GM21390 (cell line): ENCODE measurements around the gene RAD51D.
"Not testable (repeated sequence)": the region's sequence is repeated elsewhere in the genome, so short reads cannot be mapped to it uniquely, and the experiment has no call there.

Source experiments
- ATAC-seq: cut with Tn5 transposase; IDR thresholded peaks from one replicate; pipeline ENCODE4 v1.9.1; 2021; ENCODE audit not compliant: unreplicated experiment

Gene RAD51D

GRCh38 chr17:35094902-35095301 lies 24.8 kb downstream of the RAD51D start:
- no peak for ATAC-seq

GRCh38 chr17:35090707-35091106 lies 29.0 kb downstream of the RAD51D start:
- not testable (repeated sequence) for ATAC-seq

DNA sequence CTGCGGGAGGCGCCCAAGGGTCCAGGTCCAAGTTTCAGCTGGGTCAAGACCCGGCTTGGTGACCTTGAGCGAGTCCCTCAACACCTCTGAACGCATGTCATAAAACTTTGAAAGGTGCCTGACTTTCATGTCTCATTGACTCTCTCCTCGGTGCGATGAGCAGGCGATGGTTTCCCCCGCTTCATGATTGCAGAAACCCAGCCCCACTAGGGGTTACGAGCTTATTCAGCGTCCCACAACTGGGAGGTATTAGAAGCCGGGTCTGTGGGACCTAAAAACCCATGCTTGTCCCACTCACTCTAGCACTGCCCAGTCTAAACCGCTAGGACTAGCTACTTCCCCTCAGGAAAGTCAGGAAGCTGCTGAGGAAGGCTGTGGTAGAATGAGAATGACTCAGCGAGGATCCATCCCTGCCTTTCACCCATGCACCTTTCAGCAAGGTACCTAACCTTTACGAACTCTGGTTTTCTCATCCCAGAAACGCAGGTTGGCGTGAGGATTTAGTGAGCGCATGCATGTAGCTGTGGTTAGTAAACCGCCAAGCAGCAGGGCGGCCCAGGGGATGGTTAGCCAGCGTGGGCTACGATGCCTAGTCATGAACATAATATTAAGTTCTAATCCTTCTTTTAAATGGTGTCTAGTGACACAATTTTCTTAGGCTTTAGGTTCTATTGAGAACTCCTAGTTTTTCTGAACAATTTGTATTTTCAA lies 29.9 kb downstream of the RAD51D start:
- peak; percentile 23 for ATAC-seq

- peak; percentile 65 for ATAC-seq
These were observed 30.6 kb downstream of the RAD51D start for GRCh38 chr17:35088881-35089585.

DNA sequence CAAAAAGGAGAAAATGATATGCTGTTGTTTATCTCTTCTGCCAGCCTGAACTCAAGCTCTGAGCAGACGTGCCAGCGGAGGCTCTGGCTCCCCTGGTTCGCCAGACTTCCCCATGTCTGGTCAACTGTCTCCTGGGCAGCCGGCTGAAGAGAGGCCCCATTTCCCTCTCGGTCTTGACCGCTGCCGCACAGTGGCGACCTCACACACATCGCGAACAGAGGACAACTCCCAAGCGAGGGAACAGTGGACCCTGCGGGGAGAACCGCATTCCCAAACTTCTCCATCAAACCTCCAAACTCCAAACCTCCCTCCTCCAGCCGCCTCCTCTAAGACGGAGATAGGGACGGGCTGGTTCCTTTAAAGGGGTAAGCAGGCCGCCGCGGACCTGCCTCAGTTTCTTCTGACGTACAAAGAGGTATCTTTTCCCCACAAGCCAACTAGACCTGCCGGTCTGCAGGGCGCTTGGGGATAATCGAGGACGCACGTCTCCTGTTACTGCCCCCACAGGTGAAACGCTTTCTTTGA lies 31.2 kb downstream of the RAD51D start:
- no peak for ATAC-seq

DNA sequence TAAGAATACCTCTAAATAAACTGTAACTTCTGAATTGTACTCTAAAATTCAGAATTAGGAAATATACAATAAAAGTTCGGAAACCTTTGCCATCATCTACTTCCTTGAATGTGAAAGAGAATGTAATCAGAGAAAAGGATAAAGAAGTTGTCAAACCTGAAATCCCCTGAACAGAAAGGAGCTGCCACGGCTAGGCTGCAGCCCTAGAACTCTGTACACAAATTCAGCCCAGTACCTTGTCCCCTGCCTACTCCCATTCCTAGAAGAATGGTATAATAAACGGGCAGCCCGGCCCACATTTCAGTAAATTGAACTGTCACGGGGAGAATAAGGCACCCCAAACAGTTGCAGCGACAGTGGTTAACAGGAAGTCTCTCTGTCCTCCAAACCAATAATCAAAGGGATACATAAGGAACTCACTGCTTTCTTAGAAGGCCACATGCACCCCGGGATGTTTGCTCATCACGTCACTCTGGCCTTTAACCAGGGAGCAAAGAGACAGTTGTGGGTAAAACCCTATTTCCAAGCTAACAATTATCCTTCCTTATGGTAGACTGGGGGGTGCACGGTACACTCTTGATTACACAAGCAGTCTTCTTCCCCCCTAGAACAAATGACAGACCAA lies 31.8 kb downstream of the RAD51D start:
- no peak for ATAC-seq

DNA sequence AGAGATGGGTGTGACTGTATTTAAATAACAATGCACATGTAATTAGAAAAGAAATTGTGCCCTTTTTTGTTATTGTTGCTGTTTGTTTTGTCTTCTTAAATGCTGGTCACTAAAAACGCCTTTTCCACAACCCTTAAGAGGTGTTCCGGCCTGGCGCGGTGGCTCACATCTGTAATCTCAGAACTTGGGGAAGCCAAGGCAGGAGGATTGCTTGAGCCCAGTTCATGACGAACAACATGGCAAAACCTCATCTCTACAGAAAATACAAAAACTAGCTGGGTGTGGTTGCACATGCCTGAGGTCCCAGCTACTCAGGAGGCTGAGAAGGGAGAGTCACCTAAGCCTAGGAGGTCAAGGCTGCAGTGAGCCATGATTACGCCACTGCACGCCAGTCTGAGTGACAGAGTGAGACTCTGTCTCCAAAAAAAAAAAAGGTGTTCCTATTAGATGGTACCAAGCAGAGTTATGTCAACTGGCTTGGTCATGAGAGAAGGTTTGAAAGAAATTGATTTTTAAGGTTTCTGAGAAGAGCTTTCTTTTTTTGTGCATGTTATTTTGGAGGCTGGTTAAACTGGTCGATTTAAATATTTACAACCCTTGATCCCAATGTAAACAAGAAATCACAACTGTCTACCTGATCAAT lies 32.6 kb downstream of the RAD51D start:
- no peak for ATAC-seq

- ATAC-seq = no peak
These were observed 33.5 kb downstream of the RAD51D start for GRCh38 chr17:35086164-35086563.

DNA sequence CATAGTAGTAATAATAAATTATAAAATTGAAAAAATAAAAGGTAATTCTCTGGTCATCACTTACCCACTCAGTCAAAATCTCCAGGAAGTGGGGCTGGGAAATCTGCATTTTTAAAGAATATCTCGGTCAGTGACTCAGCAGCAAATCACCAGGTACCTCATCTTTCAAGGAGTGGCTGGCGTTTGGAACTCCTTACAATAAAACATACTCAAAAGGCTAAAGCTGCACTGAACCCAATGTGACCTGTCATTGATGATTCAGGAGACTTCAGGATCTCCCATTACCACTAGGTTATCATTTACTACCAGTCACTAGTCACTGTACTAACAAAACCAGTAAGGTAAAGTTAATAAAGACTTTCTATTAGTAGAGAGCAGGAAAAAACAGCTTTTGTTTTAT lies 34.7 kb downstream of the RAD51D start:
- no peak for ATAC-seq

GRCh38 chr17:35083071-35083470 lies 36.6 kb downstream of the RAD51D start:
- ATAC-seq = no peak

GRCh38 chr17:35082073-35082657 lies 37.5 kb downstream of the RAD51D start:
- ATAC-seq = no peak

DNA sequence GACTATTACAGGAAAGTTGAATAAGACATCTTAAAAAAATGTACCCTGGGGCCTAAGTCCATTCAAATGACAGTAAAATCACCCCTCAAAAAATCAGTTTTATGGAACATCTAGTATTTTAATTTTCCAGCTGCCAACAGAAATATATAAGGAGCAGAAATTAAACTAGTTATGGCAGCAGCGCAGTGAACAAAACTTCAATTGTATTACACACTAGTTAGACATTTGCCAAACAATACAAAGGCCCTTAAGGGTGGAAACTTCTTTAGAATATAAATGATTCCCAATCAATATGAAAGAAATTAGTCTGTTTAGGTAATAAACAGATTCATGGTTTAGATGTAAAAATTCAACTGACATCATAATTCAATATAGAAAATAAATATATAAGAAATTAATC lies 38.0 kb downstream of the RAD51D start:
- no peak for ATAC-seq

DNA sequence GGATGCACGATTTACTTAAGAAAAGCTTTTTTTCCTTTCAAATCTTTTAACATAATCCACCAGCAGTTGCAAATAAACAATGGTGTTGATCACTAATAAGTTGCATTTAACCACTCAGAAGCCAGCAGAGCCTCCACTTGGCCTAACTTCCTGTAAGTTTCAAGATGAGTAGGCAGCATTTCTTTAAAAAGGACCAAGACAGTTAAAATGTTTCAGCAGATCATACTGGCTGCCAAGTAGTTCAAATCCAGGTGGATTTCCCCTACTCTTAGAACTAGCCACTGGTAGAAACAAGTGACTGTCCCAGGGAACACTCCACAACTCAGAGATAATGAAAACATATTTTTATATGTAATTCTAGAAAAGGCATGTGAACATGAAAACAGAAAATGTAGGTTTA lies 39.1 kb downstream of the RAD51D start:
- ATAC-seq = no peak

DNA sequence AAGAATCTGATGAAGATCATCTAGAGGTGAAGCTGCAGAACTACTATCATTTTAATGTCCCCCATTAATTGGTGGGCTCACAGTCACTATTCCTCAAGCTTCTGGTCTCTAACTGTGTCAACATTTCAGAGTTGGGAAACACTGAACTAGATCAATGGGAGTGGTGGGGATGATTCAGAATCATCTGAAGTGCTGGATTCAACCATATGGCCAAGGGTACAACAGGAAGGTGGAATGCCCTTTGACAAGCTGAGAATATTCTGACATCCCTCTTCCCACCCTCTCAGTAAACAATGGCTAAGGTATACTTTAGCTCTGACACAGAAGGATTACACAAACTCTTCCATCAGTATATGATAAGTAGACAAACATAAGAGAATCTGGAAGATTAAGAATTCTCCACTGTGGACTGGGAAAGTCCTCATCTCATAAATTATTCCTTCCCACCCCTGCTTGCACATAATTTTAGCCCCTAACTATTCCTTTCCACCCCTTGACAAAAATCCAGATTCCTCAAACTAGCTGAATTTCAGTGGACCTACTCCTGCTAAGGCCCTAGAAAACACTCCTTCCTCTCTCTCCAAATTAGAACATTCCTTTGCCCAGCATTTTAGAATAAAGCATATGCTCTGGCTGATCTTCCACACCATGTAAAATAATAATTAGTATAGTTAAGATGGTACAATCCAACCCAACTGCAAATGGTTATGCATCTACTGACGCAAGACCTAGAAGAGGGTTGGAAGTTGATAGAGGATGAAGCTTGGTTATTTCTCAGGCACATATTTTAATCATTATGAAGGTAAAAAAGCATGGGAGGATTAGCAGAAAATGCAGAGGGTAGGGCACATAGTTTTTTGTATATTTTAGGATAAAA lies 39.9 kb downstream of the RAD51D start:
- no peak for ATAC-seq

DNA sequence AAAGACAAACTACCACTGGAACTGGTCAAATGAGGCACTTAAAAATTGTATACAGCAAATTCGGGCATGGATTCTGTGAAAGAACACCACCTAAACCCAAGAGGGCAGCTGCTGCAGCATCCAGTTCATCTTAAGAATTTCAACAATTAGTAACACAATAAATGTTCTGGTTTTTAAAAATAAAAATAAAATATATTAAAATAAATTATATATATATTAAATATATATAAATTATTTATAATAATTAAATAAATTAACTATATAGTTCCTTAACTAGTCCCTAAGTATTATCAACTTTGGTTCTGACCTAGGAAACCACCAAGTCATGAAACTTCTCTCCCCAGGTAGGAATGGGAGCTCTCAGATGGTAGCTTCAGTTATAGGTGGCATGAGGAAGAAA lies 42.8 kb downstream of the RAD51D start:
- no peak for ATAC-seq

DNA sequence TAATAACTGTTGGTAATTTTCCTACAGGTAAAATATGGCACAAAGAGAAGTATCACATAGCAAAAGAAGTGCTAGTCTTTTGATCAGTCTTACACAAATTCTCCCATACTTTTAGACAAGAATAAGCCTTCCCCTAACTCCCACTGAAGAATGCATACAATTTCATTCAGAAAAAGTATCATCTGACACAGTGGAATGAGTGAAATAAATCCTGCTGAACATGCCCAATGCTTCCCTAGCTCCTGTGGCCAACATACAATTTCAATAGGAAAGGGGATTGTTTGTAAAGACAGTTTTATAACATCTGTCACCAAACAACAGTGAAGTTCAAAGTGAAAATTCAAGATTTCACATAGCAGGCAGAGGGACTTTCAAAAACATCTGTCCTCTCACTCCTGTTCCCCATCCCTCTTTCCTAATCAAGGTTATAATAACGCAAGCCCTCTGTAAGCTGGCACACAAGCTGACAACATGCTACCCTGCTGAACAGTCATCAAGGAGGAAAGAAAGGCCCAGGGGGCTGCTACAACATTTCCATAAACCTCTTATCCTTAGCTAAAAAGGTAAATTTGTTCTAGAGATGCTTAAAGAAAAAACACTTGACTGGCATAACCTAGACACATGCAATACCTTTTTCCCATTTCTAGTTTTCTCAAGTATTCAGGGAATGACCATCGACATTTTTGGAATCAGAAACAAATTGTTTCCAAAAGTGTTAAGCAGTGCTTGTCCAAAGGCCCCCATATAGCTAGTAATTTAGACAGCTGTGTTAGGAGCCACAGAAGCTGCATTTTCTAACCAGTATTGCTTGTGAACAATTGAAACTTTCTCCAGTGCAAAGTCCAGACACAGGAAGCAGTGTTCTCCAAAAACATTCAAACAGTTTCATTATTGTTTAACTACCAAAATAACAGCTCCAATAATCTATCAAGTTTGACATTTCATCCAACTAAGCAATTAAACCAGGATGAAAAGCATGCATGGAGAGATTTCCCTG lies 44.7 kb downstream of the RAD51D start:
- ATAC-seq = no peak

DNA sequence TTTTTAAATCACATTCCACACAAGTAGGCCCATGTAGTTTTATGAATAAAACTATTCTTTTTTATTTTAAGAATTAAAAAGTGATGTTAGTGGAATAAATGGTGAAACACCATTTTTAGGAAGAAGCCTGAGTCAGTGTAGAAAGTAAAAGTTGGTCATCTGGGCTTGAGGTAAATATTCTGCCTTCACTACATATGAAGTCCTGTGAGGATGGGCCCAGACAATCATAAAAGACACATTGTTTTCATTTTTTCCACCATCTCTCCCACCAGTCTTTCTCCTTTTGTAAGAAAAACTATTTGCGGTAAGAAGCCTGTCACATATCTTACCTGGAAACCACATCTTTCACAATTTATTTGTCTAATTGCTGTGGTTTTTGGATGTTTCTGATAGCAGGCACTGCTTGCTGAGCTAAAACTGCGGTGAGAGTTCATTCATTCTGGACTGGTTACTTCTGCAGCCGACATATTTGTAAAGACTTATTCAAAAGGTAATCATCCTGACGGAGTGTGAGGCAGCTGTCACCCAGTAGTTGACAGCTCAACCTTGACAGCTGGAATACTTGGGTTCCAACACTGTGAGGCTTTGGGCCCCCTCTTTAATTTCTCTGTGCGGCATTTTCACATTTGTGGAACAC lies 45.6 kb downstream of the RAD51D start:
- no peak for ATAC-seq

DNA sequence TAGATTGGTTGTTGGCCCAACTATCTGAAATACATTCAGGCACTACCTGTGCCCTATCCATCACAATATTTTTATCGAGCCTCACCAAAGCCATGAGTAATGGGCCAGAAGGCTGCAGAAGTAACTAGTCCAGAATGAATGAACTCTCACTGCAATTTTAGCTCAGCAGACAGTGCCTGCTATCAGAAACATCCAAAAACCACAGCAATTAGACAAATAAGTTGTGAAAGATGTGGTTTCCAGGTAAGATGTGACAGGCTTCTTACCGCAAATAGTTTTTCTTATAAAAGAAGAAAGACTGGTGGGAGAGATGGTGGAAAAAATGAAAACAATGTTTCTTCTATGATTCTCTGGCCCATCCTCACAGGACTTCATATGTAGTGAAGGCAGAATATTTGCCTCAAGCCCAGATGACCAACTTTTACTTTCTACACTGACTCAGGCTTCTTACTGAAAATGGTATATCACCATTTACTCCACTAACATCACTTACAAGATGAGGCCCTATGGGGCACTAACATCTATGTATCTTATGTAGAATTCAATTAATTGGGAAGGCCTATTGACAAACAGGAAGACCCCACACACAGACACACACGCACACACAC lies 46.4 kb downstream of the RAD51D start:
- no peak for ATAC-seq
